ENCODE results near the gene AKAP12. TPM values are rescaled to one million over a fixed set of nuclear protein-coding genes. Genes with fewer than 3 reads are reported as not detected.
A peak's percentile ranks its signal among the peaks of the same experiment; 100 is the strongest.

Gene AKAP12
- total and polyA plus RNA-seq, 4 donors, result 9.4 to 110 (median 24.6) TPM

GRCh38 chr6:151207674-151208073 lies 32.1 kb upstream of the AKAP12 start:
- no peak for TF ChIP-seq CTCF (IDR thresholded peaks at IDR 0.05; ENCODE audit: control extremely low read depth, extremely low read depth)
- 89 to 92% methylated on average over 2 of the region's 2 CpGs for WGBS, 2 donors
- Histone ChIP-seq H3K4me3 (no peak overlapping the region), H3K36me3 (ENCODE audit: control insufficient read depth in 4 of 4, insufficient read depth in 4 of 4, low read length in 4 of 4) (no peaks in the 10 kb centered on the region), H3K27ac (ENCODE audit: low read depth in 1 of 2, low read length in 1 of 2) (no peak overlapping the region), H3K9me3 (ENCODE audit: control insufficient read depth in 4 of 4, insufficient read depth in 3 of 4, low read length in 3 of 4) (peaks cover 0 to 3% (median 0%) of the 10 kb centered on the region in 4 donors), H3K9ac (ENCODE audit: insufficient read depth in 1 of 2, low read length in 2 of 2) (no peak overlapping the region), H3K4me1 (ENCODE audit: control insufficient read depth in 5 of 5, insufficient read depth in 5 of 5, low read length in 5 of 5) (peaks cover 0 to 8% (median 0%) of the 10 kb centered on the region in 5 donors), H3K27me3 (ENCODE audit: control insufficient read depth in 3 of 3, insufficient read depth in 3 of 3, low read length in 2 of 3) (no peaks in the 10 kb centered on the region)
- ATAC-seq (ENCODE audit: insufficient read depth, low FRiP score) (no peak), DNase-seq (no peak)

- 26 to 39% methylated on average over 11 of the region's 11 CpGs for WGBS, 2 donors
- no peak for ATAC-seq (ENCODE audit: insufficient read depth, low FRiP score)
These were observed 30.5 kb upstream of the AKAP12 start for GRCh38 chr6:151209071-151209831.

GRCh38 chr6:151211075-151211474 lies 28.7 kb upstream of the AKAP12 start:
- Histone ChIP-seq H3K9me3 (ENCODE audit: control insufficient read depth in 4 of 4, insufficient read depth in 3 of 4, low read length in 3 of 4) (peaks cover 0 to 3% (median 0%) of the 10 kb centered on the region in 4 donors), H3K27me3 (ENCODE audit: control insufficient read depth in 3 of 3, insufficient read depth in 3 of 3, low read length in 2 of 3) (no peaks in the 10 kb centered on the region), H3K4me3 (no peak overlapping the region), H3K4me1 (ENCODE audit: control insufficient read depth in 5 of 5, insufficient read depth in 5 of 5, low read length in 5 of 5) (peaks cover 0 to 8% (median 0%) of the 10 kb centered on the region in 5 donors), H3K36me3 (ENCODE audit: control insufficient read depth in 4 of 4, insufficient read depth in 4 of 4, low read length in 4 of 4) (no peaks in the 10 kb centered on the region), H3K9ac (ENCODE audit: insufficient read depth in 1 of 2, low read length in 2 of 2) (no peak overlapping the region), H3K27ac (ENCODE audit: low read depth in 1 of 2, low read length in 1 of 2) (no peak overlapping the region)
- ATAC-seq (ENCODE audit: insufficient read depth, low FRiP score), result no peak
- DNase-seq, result no peak
- whole genome bisulfite sequencing, 2 donors, result 93 to 97% methylated on average over 1 of the region's 1 CpG
- no peak for TF ChIP-seq CTCF (IDR thresholded peaks at IDR 0.05; ENCODE audit: control extremely low read depth, extremely low read depth)

More at GRCh38 chr6:151209071-151209831, 30.5 kb upstream of the AKAP12 start:
- DNase-seq, result peak; percentile 31 to 72 (median 33)
- no peaks in the 10 kb centered on the region for H3K27me3 ChIP-seq (ENCODE audit: control insufficient read depth in 3 of 3, insufficient read depth in 3 of 3, low read length in 2 of 3)
- peak overlapping the region in 1 of 2 donors; percentile 17 for H3K9ac ChIP-seq (ENCODE audit: insufficient read depth in 1 of 2, low read length in 2 of 2)
- no peak overlapping the region for H3K4me3 ChIP-seq
- peaks cover 0 to 3% (median 0%) of the 10 kb centered on the region in 4 donors for H3K9me3 ChIP-seq (ENCODE audit: control insufficient read depth in 4 of 4, insufficient read depth in 3 of 4, low read length in 3 of 4)
- H3K36me3 ChIP-seq (ENCODE audit: control insufficient read depth in 4 of 4, insufficient read depth in 4 of 4, low read length in 4 of 4), result no peaks in the 10 kb centered on the region
- peaks cover 0 to 8% (median 0%) of the 10 kb centered on the region in 5 donors for H3K4me1 ChIP-seq (ENCODE audit: control insufficient read depth in 5 of 5, insufficient read depth in 5 of 5, low read length in 5 of 5)
- H3K27ac ChIP-seq (ENCODE audit: low read depth in 1 of 2, low read length in 1 of 2), result no peak overlapping the region
- no peak for TF ChIP-seq CTCF (IDR thresholded peaks at IDR 0.05; ENCODE audit: control extremely low read depth, extremely low read depth)

Data from lung (tissue), 12 donors.